GDM1 (cell line): ENCODE results near the gene SLC35F3.
"Not testable (repeated sequence)": the region's sequence is repeated elsewhere in the genome, so short reads cannot be mapped to it uniquely, and the experiment has no call there.

Experiments used
- DNase-seq: peaks from one replicate; lab custom pipeline; 2025; lab: John Stamatoyannopoulos, UW

Gene SLC35F3

DNA sequence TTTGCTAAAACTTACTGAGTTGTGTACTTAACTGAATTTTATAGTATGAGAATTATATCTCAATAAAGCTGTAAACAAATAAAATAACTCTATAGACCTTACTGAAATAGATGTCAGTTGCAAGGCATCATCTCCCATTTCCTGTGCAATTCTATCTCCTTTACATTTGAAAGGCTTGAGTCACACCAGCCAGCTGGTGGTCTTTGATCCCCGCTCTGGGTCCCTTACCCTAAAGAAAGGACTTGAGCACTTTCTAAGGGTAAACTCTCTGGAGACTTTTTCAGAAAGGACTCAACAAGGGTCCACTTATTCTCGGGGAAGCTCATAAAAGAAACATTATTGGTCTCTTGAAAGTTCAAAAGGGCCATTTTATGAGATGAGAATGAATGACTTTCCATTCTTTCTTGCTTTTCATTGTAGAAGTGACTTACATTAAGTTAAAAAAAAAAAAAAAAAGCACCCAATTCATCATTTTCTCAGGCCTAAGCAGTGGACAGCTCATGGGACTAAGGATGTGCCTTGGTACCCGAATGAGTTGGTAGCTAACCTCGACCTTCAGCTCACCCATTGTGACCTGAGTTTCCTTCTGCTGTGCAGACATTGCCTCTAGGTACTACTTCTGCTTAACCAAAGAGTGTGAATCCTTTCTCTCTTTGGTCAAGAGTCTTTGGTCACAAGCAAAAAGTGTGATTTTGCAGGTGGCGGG, 321.8 kb downstream of the SLC35F3 start:
- no peak for DNase-seq

GRCh38 chr1:234226819-234227165, 322.3 kb downstream of the SLC35F3 start:
- no peak for DNase-seq

GRCh38 chr1:234229581-234230387, 325.3 kb downstream of the SLC35F3 start:
- no peak for DNase-seq

- DNase-seq = no peak
Observed at GRCh38 chr1:234230414-234230862, 326.0 kb downstream of the SLC35F3 start.

DNA sequence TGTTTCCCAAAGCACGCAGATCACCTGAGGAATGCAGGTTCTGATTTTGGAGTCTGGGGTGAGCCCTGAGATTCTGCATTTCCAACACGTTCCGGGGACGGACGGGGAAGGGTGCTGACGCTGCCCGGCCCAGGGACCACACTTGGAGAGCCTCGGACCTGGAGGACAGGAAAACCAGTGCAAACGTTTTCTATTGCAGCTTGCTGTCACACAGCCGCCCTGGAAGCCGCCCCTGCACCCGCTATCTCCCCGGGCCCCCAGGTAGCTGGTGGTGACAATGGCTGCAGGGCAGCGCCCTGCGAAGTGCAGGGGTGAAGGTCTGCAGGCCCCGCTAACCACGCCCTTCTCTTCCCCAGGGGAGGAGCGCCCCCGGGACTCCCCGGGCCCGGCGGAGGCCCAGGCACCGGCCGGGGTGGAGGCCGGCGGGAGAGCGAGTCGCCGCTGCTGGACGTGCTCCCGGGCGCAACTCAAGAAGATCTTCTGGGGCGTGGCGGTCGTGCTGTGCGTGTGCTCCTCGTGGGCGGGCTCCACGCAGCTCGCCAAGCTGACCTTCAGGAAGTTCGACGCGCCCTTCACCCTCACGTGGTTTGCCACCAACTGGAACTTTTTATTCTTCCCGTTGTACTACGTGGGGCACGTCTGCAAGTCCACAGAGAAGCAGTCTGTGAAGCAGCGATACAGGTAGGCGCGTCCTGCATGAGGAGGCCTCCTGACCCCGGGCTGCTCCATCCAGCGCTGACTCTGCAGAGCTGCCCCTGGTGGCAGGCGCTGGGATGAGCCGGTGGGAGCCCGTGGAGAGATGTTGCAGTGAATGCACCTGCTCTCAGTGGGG, 326.8 kb downstream of the SLC35F3 start:
- no peak for DNase-seq

DNA sequence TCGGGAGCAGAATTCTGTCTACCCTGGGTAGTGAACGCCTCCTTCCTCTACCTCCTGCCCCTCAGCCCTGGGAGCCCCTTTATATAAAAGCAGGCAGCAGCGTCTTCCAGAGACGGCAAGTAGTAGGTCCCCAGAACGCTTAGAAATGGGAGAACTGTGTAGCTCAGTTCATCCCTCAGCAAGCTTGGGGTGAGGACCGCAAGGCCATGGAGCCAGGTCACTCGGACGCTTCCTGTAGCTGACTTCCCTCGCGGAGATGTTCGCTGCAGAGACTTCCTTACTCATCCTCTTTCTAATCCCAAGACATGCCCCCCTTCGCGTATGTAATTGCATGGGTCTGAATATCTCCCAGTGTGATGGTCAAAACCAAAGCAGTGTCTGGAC, 327.4 kb downstream of the SLC35F3 start:
- DNase-seq = no peak

DNA sequence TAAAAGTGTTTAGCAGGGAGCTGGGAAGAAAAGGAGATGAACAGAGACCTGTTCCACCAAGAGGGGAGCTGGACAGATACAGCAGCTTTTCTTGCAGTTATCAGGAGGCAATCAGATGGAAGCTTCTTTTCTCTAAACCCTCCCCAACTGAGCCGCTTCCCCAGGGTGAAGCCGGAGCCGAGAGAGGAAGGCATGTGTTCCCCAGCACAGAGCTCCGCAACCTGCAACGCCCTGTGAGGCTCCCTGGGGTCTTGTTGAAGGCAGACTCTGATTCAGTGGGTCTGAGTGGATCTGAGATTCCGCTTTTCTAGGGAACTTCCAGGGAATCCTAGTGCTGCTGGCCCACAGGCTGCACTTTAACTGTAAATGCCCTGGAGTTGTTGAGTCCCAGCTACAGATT, 329.7 kb downstream of the SLC35F3 start:
- DNase-seq = no peak

DNA sequence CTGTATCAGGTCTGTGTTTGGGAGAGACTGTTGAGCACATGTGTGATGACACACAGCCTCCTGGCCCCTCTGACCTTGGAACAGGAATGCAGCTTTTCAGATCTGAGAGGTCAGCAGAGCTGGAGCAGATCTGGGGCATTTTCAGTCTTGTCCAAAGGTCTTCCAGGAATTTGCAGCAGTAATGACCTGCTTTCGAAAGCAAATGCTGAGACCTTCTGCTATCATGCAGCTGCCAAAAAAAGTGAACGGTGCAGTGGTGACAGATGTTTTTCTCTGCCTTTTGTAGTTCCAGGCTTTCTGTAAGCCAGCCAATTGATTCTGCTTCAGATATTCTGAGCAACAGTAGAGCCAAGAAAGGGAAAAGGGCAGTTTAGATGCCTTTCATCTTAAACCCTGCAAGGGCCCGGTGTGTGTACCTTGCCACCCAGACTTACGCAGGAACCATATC, 331.0 kb downstream of the SLC35F3 start:
- no peak for DNase-seq

- DNase-seq = no peak
Observed at GRCh38 chr1:234237393-234237792, 332.9 kb downstream of the SLC35F3 start.

GRCh38 chr1:234238060-234238459, 333.6 kb downstream of the SLC35F3 start:
- no peak for DNase-seq

GRCh38 chr1:234239515-234239914, 335.0 kb downstream of the SLC35F3 start:
- DNase-seq = no peak

DNA sequence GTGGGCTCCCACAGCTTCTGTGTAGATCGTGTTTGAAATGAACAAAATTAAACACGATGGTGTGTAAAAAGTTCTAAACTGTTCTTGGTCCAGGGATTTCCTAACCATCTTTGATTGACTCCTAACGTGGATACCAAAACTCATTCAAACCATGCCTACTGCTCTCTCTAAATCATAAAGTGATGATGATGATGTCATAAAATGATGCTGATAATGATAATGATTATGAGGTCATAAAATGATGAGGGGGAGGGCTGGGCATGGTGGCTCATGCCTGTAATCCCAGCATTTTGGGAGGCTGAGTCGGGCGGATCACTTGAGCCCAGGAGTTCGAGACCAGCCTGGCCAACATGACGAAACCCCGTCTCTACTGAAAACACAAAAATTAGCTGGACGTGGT, 335.5 kb downstream of the SLC35F3 start:
- DNase-seq = no peak

DNA sequence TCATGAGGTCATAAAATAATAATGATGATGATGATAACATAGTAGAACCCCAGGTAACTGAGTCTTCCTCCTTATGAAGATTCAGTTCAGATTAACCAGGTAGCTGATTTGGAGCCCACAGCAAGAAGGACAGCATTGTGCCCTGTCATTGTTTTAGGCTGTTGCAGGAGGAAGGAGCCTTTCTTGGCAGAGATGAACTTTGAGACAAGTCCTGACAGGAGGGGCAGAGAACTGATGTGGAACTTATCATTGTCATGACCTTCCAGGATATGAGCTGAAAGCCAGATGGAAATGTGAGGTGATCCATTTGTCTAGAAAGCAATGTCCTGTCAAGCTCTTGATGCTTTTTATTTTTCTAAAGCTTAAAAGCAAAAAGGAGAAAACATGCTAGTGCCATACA, 336.2 kb downstream of the SLC35F3 start:
- no peak for DNase-seq

- DNase-seq = no peak
Observed at GRCh38 chr1:234241941-234242490, 337.5 kb downstream of the SLC35F3 start.

- no peak for DNase-seq
Observed at GRCh38 chr1:234243521-234244260, 339.2 kb downstream of the SLC35F3 start.

DNA sequence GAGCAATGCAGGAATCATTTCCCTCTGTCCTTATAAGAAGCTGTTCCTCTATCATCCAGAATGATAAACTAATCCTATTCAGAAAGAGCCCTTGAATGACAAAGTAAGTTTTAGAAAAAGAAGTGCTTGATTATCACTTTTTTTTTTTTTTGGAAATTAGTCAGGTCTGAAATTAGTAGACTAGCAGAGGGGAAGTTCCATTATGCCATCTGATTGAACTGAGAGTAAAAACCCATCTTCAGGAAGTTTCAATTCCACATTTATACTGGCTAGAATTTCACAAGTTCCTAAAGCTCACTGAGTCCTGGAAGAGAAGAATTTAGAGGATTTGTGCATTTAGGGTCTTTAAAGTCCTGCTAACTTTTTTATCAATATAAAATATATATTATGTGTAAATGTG, 340.0 kb downstream of the SLC35F3 start:
- no peak for DNase-seq

DNA sequence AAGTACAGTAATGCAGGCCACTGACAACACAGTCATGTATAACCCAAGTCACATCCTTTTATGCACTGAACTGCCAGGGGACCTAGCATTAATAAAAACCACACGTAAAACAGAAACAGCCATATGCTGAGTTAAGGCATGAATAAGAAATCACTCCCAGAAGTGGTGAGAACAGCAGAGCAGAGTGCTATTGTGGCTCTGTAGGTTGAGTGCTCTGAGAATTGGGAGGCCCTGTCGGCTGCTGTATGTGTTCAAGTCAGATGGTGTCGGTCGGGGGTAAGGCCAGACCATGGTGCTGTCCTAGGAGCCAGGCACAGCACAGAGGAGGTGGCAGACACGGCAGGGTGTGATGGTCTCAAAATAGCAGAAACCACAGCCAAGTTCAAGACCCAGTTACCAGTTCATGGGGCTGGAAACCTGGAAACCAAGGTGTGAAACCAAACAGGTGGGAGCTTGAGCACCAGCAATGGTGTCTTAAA, 342.2 kb downstream of the SLC35F3 start:
- DNase-seq = no peak

GRCh38 chr1:234247746-234248145, 343.3 kb downstream of the SLC35F3 start:
- not testable (repeated sequence) for DNase-seq

DNA sequence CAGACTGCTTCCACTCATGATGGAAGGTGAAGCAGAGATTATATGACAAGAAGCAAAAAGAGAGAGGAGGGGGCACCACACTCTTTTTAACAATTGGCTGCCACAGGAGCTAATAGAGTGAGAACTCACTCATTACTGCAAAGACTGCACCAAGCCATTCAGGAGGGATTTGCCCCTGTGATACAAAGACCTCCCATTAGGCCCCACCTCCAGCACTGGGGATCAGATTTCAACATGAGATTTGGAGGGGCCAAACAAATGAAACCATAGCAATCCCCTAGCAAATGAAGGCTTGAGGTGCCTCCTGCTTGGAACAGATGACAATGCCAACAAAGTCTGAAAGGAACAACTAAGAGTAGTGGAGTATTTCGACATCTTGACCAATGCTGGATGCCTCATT, 346.3 kb downstream of the SLC35F3 start:
- DNase-seq = no peak

- DNase-seq = no peak
Observed at GRCh38 chr1:234253732-234254131, 349.3 kb downstream of the SLC35F3 start.

DNA sequence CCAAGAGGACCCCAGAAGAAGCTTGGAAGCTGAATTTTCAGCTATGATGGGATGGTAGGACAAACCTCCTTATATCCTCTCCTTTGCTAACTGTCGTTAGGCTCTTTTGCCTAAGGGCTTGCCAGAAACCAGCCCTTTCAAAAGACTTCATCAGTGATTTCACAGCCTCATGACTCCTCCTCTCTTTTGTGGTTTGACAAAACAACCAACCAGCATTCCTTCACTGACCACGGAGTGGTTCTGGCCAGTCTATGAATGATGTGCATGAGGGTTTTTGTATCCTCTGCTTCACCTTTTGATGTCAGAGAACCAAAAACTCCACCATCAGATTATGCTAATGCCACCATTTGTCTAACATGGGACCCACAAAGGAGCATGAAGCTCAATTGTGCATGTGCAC, 351.9 kb downstream of the SLC35F3 start:
- no peak for DNase-seq
